HG03442 (cell line): ENCODE measurements around the gene DPH3.

Experiments used
- ATAC-seq: cut with Tn5 transposase; IDR thresholded peaks from one replicate; pipeline ENCODE4 v1.9.1; 2021; ENCODE audit warnings: mild to moderate bottlenecking, moderate library complexity; ENCODE audit not compliant: unreplicated experiment

Gene DPH3

DNA sequence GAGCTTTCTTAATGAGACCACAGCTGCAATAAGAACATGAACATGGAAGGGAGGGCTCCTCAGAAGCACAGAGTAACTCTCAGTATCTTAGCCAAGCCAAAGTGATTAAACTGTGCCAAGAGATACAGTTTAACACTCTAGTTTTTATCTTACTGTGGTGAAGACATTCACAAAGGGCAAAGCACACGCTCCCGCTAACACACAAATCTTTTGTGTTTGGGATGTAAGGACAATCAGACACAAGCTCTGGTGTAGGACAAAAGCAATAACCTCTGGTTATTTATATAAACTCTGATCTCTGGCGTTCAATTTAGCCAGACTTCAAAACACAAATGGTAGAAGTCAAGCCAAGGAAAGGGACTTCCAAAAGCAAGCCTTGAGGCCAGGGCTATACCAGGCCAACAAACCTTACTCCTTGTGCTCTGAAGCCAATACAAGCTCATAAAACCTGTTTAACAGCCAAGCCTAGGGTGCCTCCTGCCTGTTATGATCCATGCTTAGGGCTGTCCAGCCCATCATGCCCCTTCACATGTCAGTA, 27.8 kb downstream of the DPH3 start:
- ATAC-seq: no peak

DNA sequence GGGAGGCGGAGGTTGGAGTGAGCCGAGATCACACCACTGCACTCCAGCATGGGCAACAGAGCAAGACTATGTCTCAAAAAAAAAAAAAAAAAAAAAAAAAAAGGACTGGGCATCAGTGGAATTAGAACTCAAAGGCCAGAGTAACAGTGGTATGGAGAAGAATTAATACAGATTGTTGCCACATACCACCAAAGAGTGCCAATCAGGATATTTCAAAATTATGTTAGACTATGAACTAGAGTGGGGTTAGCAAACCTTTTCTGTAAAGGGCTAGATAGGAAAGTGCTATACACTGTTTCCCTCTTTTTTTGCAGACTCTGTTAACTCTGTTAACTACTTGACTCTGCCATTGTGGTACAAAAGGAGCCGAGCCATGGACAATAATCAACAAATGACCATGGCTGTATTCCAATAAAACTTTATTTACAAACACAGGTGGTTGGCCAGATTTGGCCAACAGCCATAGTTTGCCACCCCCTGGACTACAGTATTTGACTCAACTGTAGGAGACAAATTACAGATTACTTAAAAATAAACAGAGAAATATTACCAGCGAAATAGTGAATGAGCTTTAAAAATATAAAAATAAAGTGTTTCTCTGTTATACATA, 28.6 kb downstream of the DPH3 start:
- ATAC-seq: no peak

DNA sequence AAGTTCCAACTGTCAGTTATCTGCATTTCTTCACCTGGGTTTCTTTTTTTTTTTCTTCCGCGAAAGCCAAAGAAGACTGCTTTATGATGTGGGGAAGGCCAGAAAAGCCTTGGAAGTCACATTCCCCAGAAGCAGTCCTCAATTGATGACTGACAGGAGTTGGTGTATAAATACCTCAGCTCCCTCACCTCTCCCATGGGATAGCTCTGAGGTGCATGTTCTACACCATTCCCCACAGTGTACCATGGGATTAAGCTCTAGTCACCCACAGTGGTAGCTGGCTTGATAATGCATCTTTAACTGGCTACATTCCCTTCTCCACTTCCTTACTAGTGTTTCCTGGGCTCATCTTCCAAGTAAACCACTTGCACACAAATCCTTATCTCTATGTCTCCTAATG, 30.5 kb downstream of the DPH3 start:
- no peak for ATAC-seq

DNA sequence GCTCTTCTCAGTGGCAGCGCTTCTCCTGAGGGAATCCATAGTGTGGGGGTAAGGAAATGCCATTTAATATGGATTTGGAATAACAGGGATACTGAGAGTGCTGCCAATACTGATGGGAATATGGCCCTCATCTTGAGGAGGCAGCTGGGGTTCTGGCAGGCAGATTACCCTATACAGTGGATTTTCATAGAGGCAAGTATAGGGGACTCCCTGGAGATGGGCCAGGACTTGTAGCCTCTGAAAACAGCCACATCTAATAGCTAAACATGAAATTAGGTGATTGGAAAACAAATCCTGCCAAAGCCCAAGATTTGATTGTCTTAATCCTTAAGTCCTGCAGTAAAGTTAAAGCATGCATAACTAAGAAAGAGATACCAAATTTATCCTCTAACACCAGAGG, 30.9 kb downstream of the DPH3 start:
- no peak for ATAC-seq

DNA sequence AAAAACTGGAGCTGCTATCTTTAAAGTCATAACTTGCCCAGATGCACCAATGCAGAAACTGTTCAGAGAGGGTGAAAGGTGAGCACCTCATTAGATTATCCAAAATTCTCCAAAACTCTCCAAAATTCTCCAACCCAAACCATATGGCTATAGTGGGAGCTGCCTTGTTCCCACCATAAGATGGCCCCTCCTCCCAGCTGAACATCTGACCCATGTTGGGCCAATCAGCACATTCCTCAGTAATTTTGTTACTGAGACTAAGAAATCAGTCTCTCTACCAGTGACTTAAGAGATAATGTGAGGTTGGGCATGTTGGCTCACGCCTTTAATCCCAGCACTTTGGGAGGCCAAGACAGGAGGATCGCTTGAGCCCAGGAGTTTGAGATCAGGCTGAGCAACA, 32.8 kb downstream of the DPH3 start:
- no peak for ATAC-seq

DNA sequence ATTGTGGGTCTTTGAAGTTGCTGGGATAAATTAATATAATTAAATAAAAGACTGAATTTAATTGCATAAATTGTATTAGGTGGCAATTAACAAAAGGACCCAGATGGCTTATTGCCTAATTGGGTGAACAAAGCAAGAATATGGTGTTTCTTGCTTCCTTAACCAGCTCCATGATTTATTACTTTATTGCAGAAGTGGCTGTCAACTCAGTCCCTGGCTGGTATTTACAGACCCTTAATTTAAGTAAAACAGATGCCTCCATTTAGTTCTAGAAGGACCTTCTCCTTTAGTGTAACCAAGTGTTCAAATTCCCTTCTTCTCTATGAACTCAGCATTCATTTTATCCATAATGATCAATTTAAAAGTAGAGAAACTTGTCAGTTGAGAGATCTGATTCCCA, 35.1 kb downstream of the DPH3 start:
- no peak for ATAC-seq

DNA sequence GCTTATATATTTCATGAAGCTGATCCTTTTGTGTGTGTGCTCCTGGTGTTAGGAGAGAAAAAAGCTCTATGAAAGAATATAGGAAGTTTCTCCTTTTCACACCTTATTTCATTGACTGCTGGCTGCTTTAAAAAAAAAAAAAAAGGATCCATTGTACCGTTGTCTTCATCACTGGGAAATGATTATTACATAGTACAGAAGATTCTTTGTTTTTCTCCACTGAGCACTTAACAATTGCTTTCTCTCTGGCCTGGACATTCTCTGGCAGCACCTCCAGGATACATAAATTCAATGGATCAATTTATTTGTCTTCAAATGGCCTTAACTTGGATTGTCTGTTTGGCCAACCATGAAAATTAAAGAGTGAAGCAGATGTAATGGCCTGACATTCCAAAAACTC, 37.2 kb downstream of the DPH3 start:
- no peak for ATAC-seq

DNA sequence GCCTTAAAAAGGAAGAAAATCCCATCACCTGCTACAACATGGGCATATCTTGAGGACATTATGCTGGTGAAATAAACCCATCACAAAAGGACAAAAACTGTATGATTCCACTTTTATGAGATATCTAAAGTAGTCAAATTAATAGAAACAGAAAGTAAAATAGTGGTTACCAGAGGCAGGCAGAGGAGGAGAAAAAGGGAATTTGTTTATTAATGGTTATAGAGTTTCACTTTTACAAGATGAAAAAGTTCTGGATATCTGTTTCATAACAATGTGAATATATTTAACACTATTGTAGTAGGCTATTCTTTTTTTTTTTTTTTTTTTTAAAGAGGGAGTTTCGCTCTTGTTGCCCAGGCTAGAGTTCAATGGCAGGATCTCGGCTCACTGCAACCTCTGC, 40.4 kb downstream of the DPH3 start:
- ATAC-seq: no peak

DNA sequence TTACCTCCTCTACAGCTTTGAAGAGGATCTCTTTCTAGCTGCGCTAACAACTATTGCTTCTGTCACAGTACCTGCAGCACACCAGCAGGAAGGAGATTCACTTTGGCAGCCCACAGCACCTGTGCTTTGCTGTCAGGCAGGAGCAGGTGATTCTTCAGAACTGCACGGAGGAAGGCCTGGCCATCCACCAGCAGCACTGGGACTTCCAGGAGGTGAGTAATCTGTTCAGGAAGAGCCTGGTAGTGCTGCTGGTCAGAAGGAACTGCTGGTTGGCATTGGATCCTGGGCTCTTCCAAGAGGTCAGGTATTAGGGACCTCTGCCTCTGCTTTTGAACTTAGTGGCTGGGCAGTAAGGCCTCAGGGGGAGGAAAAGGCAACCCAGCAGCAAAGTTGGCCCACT, 42.2 kb downstream of the DPH3 start:
- no peak for ATAC-seq

GRCh38 chr3:16221990-16222389, 42.8 kb downstream of the DPH3 start:
- no peak for ATAC-seq

GRCh38 chr3:16219777-16220176, 45.0 kb downstream of the DPH3 start:
- ATAC-seq: no peak

GRCh38 chr3:16216373-16216935, 48.3 kb downstream of the DPH3 start:
- ATAC-seq: no peak

- no peak for ATAC-seq
These were observed 50.4 kb downstream of the DPH3 start for GRCh38 chr3:16214366-16214765.

DNA sequence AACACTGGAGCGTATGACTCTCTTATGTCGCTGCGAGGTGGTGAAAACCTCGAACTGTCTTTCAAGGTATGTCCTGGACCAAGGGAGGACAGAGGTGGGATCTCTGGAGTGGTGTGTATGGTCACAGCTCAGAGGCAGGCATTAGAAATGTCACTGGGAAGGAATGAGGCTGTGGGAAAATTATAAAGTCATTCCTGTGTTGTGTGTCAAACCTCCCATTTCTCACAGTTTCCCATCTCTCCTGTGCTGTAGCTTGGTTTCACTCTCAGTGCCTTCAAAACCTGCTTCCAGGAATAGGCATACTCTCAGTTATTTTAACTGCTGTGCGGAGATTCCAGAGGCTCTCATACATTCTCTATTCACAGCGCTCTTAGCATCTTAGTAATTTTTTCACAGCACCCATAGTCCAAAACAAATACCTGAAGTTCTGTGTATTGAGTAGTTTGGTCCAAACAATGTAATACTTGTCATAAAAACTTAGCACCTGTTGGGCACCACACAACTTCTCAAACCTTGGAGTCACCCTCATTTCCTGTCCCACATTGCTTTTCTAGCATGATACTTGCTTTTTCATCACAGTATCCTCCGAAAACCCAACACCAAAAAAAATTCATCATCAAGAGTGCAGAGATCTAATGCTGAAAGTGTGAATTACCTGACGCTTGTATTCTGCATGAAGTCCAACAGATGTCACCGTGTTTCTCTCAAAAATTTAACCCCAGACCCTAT, 53.4 kb downstream of the DPH3 start:
- ATAC-seq: no peak
